ENCODE measurements around the gene ATP4A. TPM values are rescaled to one million over a fixed set of nuclear protein-coding genes. Genes with fewer than 3 reads are reported as not detected.

The ATP4A gene
- total RNA-seq, 1 experiment from 2014 or later: not detected

DNA sequence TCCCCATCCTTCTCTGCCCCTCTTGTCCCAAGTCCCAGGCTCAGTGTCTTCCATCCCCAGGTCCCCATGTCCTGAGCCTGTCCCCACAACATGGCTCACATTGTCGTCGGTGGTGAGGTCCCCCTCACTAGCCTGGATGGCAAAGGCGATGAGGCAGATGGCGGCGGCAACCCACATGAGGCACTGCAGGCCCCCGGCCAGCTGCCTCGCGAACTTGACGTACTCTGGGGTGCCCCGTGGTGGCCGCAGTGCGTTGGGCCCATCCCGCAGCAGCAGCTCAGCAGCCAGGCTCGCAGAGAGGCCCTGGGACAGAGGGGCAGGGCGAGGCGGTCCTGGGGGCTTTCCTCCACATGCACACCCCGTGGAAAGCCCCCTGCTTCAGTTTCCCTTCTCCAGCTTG is 1.1 kb downstream of the ATP4A start:
- BruUV-seq (replicated peaks): no TSS peak
- Mint-ChIP-seq H3K36me3 (ENCODE audit: insufficient read depth, unreplicated experiment) (peaks cover 5% of the 10 kb centered on the region), H3K4me3 (ENCODE audit: unreplicated experiment) (no peak overlapping the region), H3K27ac (ENCODE audit: unreplicated experiment) (no peak overlapping the region), H3K9me3 (ENCODE audit: unreplicated experiment) (no peaks in the 10 kb centered on the region), H3K4me1 (ENCODE audit: low read depth, unreplicated experiment) (no peaks in the 10 kb centered on the region), H3K27me3 (ENCODE audit: insufficient read depth, unreplicated experiment) (peaks cover 25% of the 10 kb centered on the region)
- DNase-seq: no peak
- 0 out of 2 replicates have a peak, but pooled peaks cover 3% of the 10 kb centered on the region for H3K9me3 ChIP-seq
- H3K36me3 ChIP-seq (ENCODE audit: control insufficient read depth, insufficient read depth, low read length): no peaks in the 10 kb centered on the region
- H3K4me1 ChIP-seq: 0 out of 2 replicates have a peak, but pooled peaks cover 5% of the 10 kb centered on the region
- TF ChIP-seq, protein P1, sequence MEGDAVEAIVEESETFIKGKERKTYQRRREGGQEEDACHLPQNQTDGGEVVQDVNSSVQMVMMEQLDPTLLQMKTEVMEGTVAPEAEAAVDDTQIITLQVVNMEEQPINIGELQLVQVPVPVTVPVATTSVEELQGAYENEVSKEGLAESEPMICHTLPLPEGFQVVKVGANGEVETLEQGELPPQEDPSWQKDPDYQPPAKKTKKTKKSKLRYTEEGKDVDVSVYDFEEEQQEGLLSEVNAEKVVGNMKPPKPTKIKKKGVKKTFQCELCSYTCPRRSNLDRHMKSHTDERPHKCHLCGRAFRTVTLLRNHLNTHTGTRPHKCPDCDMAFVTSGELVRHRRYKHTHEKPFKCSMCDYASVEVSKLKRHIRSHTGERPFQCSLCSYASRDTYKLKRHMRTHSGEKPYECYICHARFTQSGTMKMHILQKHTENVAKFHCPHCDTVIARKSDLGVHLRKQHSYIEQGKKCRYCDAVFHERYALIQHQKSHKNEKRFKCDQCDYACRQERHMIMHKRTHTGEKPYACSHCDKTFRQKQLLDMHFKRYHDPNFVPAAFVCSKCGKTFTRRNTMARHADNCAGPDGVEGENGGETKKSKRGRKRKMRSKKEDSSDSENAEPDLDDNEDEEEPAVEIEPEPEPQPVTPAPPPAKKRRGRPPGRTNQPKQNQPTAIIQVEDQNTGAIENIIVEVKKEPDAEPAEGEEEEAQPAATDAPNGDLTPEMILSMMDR (IDR thresholded peaks at IDR 0.05; ENCODE audit: insufficient read depth in 1 of 2, low read depth in 1 of 2, low read length in 1 of 2, severe bottlenecking in 1 of 2, unreplicated experiment in 1 of 2): no peak
- ChIA-PET CTCF (no interaction called here), POLR2A (no interaction called here)
- no peaks in the 10 kb centered on the region for H3K27me3 ChIP-seq (replicated peaks; ENCODE audit: control insufficient read depth, insufficient read depth, low read length)
- intact Hi-C loops (cut with micrococcal nuclease; ENCODE audit: unreplicated experiment): no loop called here
- no peak overlapping the region for H3K4me3 ChIP-seq (ENCODE audit: low read depth, low read length)

DNA sequence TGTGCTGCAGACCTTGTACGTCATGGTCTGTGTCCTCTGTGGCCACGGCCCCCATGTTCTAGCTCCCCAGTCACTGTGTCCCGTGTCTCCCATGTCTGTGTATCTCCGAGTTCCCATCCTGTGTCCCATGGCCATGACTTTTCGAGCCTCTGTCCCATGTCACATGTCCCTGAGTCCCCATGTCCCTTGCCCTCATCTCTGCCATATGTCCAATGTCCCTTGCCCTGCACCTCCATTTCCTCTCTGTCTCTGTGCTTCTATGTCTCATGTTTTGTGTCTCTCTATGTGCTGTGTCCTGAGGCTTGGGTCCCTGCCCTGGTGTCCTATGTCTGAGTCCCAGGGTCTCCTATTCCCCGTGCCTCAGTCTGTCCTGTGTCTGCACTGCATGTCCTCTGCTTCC is 2.0 kb downstream of the ATP4A start:
- Mint-ChIP-seq H3K9me3 (ENCODE audit: unreplicated experiment) (no peaks in the 10 kb centered on the region), H3K4me3 (ENCODE audit: unreplicated experiment) (no peak overlapping the region), H3K27me3 (ENCODE audit: insufficient read depth, unreplicated experiment) (peaks cover 27% of the 10 kb centered on the region), H3K27ac (ENCODE audit: unreplicated experiment) (no peak overlapping the region), H3K4me1 (ENCODE audit: low read depth, unreplicated experiment) (no peaks in the 10 kb centered on the region), H3K36me3 (ENCODE audit: insufficient read depth, unreplicated experiment) (peaks cover 5% of the 10 kb centered on the region)
- no TSS peak for BruUV-seq (replicated peaks)
- Histone ChIP-seq H3K4me1 (0 out of 2 replicates have a peak, but pooled peaks cover 5% of the 10 kb centered on the region), H3K27me3 (replicated peaks; ENCODE audit: control insufficient read depth, insufficient read depth, low read length) (no peaks in the 10 kb centered on the region), H3K4me3 (ENCODE audit: low read depth, low read length) (no peak overlapping the region), H3K36me3 (ENCODE audit: control insufficient read depth, insufficient read depth, low read length) (no peaks in the 10 kb centered on the region), H3K9me3 (0 out of 2 replicates have a peak, but pooled peaks cover 3% of the 10 kb centered on the region)
- intact Hi-C loops (cut with micrococcal nuclease; ENCODE audit: unreplicated experiment): no loop called here
- ChIA-PET POLR2A (no interaction called here), CTCF (no interaction called here)
- no peak for DNase-seq
- TF ChIP-seq, protein P1 (IDR thresholded peaks at IDR 0.05; ENCODE audit: insufficient read depth in 1 of 2, low read depth in 1 of 2, low read length in 1 of 2, severe bottlenecking in 1 of 2, unreplicated experiment in 1 of 2): no peak

DNA sequence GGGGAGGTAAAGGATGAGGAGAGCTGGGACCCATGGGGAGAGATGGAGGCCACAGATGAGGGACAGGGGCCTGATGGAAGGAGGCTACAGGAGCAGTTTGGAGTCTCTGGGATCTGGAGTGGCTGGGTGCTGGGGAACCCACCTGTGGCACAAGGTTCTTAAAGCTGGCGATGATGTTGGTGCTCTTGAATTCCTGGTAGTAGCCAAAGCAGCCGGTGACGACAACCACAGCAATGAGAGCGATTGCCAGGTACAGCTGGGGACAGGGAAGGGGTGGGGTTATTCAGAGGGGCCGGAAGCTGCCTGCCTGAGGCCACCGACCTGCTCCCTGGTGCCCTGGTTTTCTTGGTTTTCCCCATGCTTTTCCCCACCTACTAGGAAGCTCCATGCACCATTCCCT is 2.8 kb downstream of the ATP4A start:
- Histone ChIP-seq H3K4me1 (0 out of 2 replicates have a peak, but pooled peaks cover 5% of the 10 kb centered on the region), H3K9me3 (0 out of 2 replicates have a peak, but pooled peaks cover 3% of the 10 kb centered on the region), H3K4me3 (ENCODE audit: low read depth, low read length) (no peak overlapping the region), H3K36me3 (ENCODE audit: control insufficient read depth, insufficient read depth, low read length) (no peaks in the 10 kb centered on the region), H3K27me3 (replicated peaks; ENCODE audit: control insufficient read depth, insufficient read depth, low read length) (no peaks in the 10 kb centered on the region)
- POLR2A ChIA-PET: no interaction called here
- H3K36me3 Mint-ChIP-seq (ENCODE audit: insufficient read depth, unreplicated experiment): peaks cover 5% of the 10 kb centered on the region
- intact Hi-C loops (cut with micrococcal nuclease; ENCODE audit: unreplicated experiment): no loop called here
- CTCF ChIA-PET: interaction anchor here (0.8 kb wide), 1 partner anchor 51 kb away, joined by 3 read pairs; no protein-coding TSS in a partner anchor
- no peaks in the 10 kb centered on the region for H3K9me3 Mint-ChIP-seq (ENCODE audit: unreplicated experiment)
- no TSS peak for BruUV-seq (replicated peaks)
- TF ChIP-seq, protein P1 (IDR thresholded peaks at IDR 0.05; ENCODE audit: insufficient read depth in 1 of 2, low read depth in 1 of 2, low read length in 1 of 2, severe bottlenecking in 1 of 2, unreplicated experiment in 1 of 2): no peak
- H3K27me3 Mint-ChIP-seq (ENCODE audit: insufficient read depth, unreplicated experiment): peaks cover 27% of the 10 kb centered on the region
- no peaks in the 10 kb centered on the region for H3K4me1 Mint-ChIP-seq (ENCODE audit: low read depth, unreplicated experiment)
- DNase-seq: no peak
- H3K27ac Mint-ChIP-seq (ENCODE audit: unreplicated experiment): no peak overlapping the region
- H3K4me3 Mint-ChIP-seq (ENCODE audit: unreplicated experiment): no peak overlapping the region

Measured in Caco-2 (cell line).